Fibroblast of lung (primary cell): Measurements from ENCODE around the gene PFDN2.

Experiments used
- EZH2 ChIP-seq: IDR thresholded peaks from 2 replicates; pipeline ENCODE4 v1.5.1; 2012; ENCODE audit warnings: low read length, control low read depth, mild to moderate bottlenecking; ENCODE audit errors: missing control alignments
- TF ChIP-seq, protein P1 (sequence below), 2 donors: IDR thresholded peaks in 1 of 2; conservative IDR thresholded peaks in 1 of 2; 1 replicate in 1 of 2; 2 replicates in 1 of 2; pipeline ENCODE4 v1.5.1; 2011 to 2012; ENCODE audit warnings: low read length in 2 of 2, control low read depth in 1 of 2, inconsistent platforms in 1 of 2, low read depth in 1 of 2, mild to moderate bottlenecking in 1 of 2

DNA sequence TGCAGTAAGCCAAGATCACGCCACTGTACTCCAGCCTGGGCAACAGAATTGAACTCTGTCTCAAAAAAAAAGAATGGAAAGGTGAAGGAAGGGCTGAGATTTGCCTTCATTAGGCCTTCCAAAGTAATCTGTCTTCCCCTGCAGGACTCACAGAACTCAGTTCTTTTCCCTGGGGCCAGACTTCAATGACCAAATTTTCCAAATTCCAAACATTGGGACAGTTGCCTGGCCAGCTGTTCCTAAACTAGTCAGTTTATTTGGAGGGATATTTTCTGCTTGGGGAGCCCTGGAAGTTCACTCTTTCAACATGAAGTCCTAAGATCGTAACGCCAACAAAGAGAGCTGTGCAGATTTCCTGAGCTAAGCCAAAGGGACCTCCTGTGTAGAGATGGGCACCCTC is 20.0 kb upstream of the PFDN2 start:
- TF ChIP-seq, protein P1, sequence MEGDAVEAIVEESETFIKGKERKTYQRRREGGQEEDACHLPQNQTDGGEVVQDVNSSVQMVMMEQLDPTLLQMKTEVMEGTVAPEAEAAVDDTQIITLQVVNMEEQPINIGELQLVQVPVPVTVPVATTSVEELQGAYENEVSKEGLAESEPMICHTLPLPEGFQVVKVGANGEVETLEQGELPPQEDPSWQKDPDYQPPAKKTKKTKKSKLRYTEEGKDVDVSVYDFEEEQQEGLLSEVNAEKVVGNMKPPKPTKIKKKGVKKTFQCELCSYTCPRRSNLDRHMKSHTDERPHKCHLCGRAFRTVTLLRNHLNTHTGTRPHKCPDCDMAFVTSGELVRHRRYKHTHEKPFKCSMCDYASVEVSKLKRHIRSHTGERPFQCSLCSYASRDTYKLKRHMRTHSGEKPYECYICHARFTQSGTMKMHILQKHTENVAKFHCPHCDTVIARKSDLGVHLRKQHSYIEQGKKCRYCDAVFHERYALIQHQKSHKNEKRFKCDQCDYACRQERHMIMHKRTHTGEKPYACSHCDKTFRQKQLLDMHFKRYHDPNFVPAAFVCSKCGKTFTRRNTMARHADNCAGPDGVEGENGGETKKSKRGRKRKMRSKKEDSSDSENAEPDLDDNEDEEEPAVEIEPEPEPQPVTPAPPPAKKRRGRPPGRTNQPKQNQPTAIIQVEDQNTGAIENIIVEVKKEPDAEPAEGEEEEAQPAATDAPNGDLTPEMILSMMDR (conservative IDR thresholded peaks at IDR 0.05 in 1 of 2, IDR thresholded peaks at IDR 0.05 in 1 of 2; ENCODE audit: low read depth in 1 of 2, low read length in 2 of 2) = no peak
- TF ChIP-seq EZH2 = no peak
